Neutrophil (primary cell): ENCODE data around the gene BIRC5.

Experiments
- H3K27ac ChIP-seq: fragments of 200-600 bp; sonication (generic); 2 replicates; pipeline ENCODE4 v1.5.1; 2016; ENCODE audit warnings: mild to moderate bottlenecking, moderate library complexity
- H3K27me3 ChIP-seq: fragments of 200-600 bp; sonication (generic); 2 replicates; pipeline ENCODE4 v1.6.0; 2016; ENCODE audit warnings: mild to moderate bottlenecking
- H3K36me3 ChIP-seq: fragments of 200-600 bp; sonication (generic); 2 replicates; pipeline ENCODE4 v1.5.1; 2017
- H3K4me1 ChIP-seq, 2 experiments: fragments of 200-600 bp in 1 of 2; sonication (generic) in 1 of 2; 1 replicate in 1 of 2; 2 replicates in 1 of 2; pipeline versions ENCODE4 v1.5.1 to v1.6.1; 2013 to 2016; ENCODE audit warnings: low read depth in 1 of 2, low read length in 1 of 2, mild to moderate bottlenecking in 1 of 2, moderate library complexity in 1 of 2; ENCODE audit not compliant: control insufficient read depth in 1 of 2, insufficient read depth in 1 of 2
- H3K4me3 ChIP-seq, 2 experiments: fragments of 200-600 bp in 1 of 2; sonication (generic) in 1 of 2; 1 replicate in 1 of 2; 2 replicates in 1 of 2; pipeline ENCODE4 v1.5.1; 2013 to 2016; ENCODE audit warnings: low read depth in 1 of 2, low read length in 1 of 2, mild to moderate bottlenecking in 1 of 2, moderate library complexity in 1 of 2
- H3K9me3 ChIP-seq: fragments of 200-600 bp; sonication (generic); 2 replicates; pipeline ENCODE4 v1.5.1; 2016
- TF ChIP-seq, protein P1 (sequence below): fragments of 200-600 bp; sonication (generic); IDR thresholded peaks from 2 replicates; pipeline ENCODE4 v1.5.1; 2016; ENCODE audit warnings: antibody characterized with exemption

BIRC5 gene

DNA sequence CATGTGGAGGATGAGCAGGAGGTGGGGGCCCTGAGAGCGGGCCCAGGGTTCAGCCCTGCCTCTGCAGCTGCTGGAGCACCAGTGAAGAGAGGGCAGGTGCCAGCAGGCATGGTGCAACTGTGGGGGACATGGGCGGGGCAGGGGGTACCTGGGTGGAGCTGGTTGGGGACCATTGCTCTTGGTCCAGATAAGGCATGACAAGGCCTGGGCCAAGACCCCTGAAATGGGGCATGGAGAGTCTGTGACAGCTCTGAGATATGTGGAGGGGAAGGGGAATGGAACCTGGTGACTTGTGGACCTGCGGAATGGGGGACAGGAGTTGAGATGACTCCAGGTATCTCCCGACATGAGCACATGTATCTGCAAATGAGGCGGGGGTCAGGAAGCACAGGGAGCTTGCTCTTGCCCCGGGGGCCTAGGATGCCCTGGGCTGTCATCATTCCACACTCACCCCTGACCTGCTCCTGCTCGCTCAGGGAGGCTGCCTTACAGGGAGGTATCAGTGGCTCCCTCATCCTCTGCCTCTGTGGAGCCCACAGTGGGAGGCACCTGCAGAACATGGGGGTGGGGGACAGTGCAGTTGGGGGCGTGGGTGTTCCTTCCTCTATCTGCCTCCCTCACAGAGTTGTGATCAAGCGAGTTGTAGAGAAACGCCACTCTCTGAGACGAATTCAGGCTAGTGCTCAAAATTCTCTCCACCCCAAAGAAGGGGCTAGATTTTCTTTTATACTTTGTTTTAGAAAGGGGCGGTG lies 57.5 kb downstream of the BIRC5 start:
- H3K9me3 ChIP-seq: no peaks in the 10 kb centered on the region
- TF ChIP-seq, protein P1, sequence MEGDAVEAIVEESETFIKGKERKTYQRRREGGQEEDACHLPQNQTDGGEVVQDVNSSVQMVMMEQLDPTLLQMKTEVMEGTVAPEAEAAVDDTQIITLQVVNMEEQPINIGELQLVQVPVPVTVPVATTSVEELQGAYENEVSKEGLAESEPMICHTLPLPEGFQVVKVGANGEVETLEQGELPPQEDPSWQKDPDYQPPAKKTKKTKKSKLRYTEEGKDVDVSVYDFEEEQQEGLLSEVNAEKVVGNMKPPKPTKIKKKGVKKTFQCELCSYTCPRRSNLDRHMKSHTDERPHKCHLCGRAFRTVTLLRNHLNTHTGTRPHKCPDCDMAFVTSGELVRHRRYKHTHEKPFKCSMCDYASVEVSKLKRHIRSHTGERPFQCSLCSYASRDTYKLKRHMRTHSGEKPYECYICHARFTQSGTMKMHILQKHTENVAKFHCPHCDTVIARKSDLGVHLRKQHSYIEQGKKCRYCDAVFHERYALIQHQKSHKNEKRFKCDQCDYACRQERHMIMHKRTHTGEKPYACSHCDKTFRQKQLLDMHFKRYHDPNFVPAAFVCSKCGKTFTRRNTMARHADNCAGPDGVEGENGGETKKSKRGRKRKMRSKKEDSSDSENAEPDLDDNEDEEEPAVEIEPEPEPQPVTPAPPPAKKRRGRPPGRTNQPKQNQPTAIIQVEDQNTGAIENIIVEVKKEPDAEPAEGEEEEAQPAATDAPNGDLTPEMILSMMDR: no peak
- H3K27ac ChIP-seq: no peak overlapping the region
- peaks cover 29% of the 10 kb centered on the region for H3K27me3 ChIP-seq
- H3K4me1 ChIP-seq: peaks cover 9 to 14% of the 10 kb centered on the region in 2 experiments
- no peaks in the 10 kb centered on the region for H3K36me3 ChIP-seq
- no peak overlapping the region for H3K4me3 ChIP-seq

DNA sequence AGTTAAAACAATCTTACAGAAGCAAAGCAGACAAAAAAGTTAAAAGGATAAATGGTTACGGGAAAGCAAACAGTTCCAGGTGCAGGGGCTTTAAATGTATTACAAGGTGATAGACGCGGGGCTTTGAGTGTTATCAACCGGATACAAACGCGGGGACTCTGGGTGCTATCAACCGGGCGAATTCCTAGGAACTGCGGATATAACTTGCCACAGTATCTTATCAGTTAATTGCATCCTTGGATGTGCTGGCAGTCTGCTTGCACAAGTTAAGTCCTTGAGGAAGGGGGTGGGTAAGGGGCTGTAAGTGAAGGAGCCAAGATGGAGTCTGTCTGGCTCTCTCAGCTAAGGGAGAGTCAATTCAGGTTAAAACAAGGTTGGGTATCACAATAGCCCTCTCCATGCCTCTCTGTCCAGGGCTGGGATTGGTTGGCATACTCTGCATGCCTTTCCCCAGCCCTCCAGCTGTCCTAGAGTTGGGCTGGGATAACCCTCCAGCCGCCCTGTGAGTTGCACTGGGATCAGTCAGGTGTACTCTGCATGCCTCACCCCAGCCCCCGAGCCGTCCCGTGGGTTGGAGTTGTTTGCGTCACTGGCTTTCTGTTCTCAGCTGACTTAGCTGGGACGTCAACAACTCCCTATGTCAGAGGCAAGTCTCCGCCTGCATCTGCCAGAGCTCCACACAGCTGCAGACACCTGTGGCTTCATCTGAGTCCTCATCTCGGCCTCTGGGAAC lies 58.3 kb downstream of the BIRC5 start:
- TF ChIP-seq, protein P1: no peak
- H3K4me1 ChIP-seq: peaks cover 9 to 14% of the 10 kb centered on the region in 2 experiments
- peaks cover 29% of the 10 kb centered on the region for H3K27me3 ChIP-seq
- H3K4me3 ChIP-seq: peak overlapping the region; percentile 35 to 60
- H3K36me3 ChIP-seq: no peaks in the 10 kb centered on the region
- H3K9me3 ChIP-seq: no peaks in the 10 kb centered on the region
- peak overlapping the region; percentile 41 for H3K27ac ChIP-seq

DNA sequence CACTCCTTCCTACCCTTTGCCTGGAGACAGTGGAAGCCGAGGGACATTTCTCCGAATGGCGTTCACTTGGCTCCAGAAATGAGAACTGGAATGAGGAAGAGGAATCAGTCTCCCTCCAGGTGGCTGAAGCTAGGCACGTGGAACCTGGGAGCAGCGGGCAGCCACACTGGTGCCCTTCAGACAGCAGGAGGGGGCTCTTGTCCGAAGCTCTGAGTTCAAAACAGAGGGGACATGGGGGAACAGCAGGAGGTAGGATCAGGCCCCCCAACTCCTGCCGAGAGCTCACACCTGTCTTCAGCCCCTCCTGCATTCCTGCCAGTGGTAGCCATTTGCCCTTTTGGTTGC lies 58.8 kb downstream of the BIRC5 start:
- H3K36me3 ChIP-seq: no peaks in the 10 kb centered on the region
- TF ChIP-seq, protein P1: no peak
- H3K27ac ChIP-seq: peak overlapping the region; percentile 41

DNA sequence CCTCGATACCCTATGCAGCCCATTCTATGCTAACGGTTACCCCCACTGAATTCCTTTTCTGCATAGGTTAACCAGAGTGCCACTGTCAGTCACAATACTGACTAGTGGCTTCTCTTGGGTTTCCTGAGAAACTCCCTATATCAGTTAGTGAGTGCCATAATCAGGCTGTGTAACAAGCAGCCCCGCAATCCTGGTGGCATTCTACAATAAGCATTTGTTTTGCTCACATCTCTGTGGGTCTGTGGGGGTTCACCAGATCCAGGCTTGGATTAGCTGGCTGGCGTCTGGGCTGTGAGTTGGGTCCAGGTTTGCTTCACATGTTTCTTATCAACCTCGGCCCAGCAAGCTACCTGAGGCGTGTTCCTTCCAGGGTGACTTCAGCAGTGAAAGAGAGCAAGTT lies 59.8 kb downstream of the BIRC5 start:
- TF ChIP-seq, protein P1: no peak
- Histone ChIP-seq H3K36me3 (no peaks in the 10 kb centered on the region), H3K4me3 (no peak overlapping the region), H3K4me1 (peaks cover 9 to 14% of the 10 kb centered on the region in 2 experiments), H3K9me3 (no peaks in the 10 kb centered on the region), H3K27me3 (peaks cover 29% of the 10 kb centered on the region), H3K27ac (no peak overlapping the region)

More for the DNA sequence above, 58.8 kb downstream of the BIRC5 start:
- H3K4me1 ChIP-seq: peaks cover 9 to 14% of the 10 kb centered on the region in 2 experiments
- peak overlapping the region; percentile 35 to 60 for H3K4me3 ChIP-seq
- no peaks in the 10 kb centered on the region for H3K9me3 ChIP-seq
- H3K27me3 ChIP-seq: peaks cover 29% of the 10 kb centered on the region
